ENCODE results near the gene PAPSS1.

DNA sequence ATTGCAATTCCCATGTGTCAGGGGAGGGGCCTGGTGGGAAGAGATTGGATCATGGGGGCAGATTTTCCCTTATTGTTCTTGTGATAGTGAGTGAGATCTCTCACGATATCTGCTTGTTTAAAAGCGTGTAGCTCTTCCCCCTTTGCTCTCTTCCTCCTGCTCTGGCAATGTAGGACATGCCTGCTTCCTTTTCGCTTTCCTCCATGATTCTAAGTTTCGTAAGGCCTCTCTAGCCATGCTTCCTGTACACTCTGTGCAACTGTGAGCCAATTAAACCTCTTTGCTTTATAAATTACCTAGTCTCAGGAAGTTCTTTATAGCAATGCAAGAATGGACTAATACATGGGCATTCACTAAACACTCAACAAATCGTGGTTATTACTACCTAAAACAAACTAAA is 37.2 kb upstream of the PAPSS1 start:
- TF ChIP-seq CTCF (IDR thresholded peaks at IDR 0.05): no peak
- TF ChIP-seq POLR2A (IDR thresholded peaks at IDR 0.05): no peak

Data from right lobe of liver (tissue), 4 donors.